ENCODE measurements around the gene PTPRN2. TPM values are rescaled to one million over a fixed set of nuclear protein-coding genes. Genes with fewer than 3 reads are reported as not detected.

The PTPRN2 gene
- total and polyA plus RNA-seq, 2 of the 8 experiments (the other 6 are each of a cell fraction or from before 2014, with no cell fraction given) = 2.6 to 4.5 TPM

- no peak overlapping the region for H3K56ac ChIP-seq (replicated peaks; ENCODE audit: insufficient read length, low read depth, low read length)
- no peak overlapping the region for H4K8ac ChIP-seq (ENCODE audit: extremely low read depth, insufficient read depth, low read length)
- no peak overlapping the region for H2BK20ac ChIP-seq (ENCODE audit: low read length)
- no peak overlapping the region for H3K23ac ChIP-seq (ENCODE audit: insufficient read length)
- no peak overlapping the region for H4K91ac ChIP-seq (replicated peaks; ENCODE audit: insufficient read length, low read length)
- WGBS, 2 experiments (ENCODE audit: extremely low coverage in 1 of 2, insufficient coverage in 1 of 2, insufficient read length in 1 of 2, insufficient replicate concordance in 2 of 2, low coverage in 1 of 2, low lambda C conversion rate in 2 of 2, missing lambda C conversion rate in 1 of 2) = 88% methylated on average over 10 of the region's 10 CpGs; no CpG with 5 or more reads in 1 of the 2 experiments
- DNase-seq (ENCODE audit: low read depth in 1 of 2, low spot score in 2 of 2) (no peak), FAIRE-seq (no peak)
- no peaks in the 10 kb centered on the region for H3K79me1 ChIP-seq (ENCODE audit: low read depth, low read length)
- H3K79me2 ChIP-seq (ENCODE audit: control insufficient read depth in 1 of 2, insufficient read depth in 2 of 2, low read length in 2 of 2) = no peaks in the 10 kb centered on the region
- no peak overlapping the region for H3K14ac ChIP-seq (ENCODE audit: insufficient read length)
- no peak overlapping the region for H3K9ac ChIP-seq (replicated peaks in 1 of 4; ENCODE audit: extremely low read depth in 1 of 4, low read depth in 3 of 4, low read length in 3 of 4)
- H2BK120ac ChIP-seq (replicated peaks; ENCODE audit: low read depth, low read length) = no peak overlapping the region
- H2AK5ac ChIP-seq (ENCODE audit: low read depth, low read length) = no peak overlapping the region
- peaks cover 0 to 2% (median 0%) of the 10 kb centered on the region in 4 experiments; a peak in 2 of 7 replicates for H3K27me3 ChIP-seq (replicated peaks in 1 of 4; ENCODE audit: control insufficient read depth in 3 of 4, extremely low read depth in 1 of 4, insufficient read depth in 3 of 4, low read length in 3 of 4)
- no peak overlapping the region for H2BK15ac ChIP-seq (ENCODE audit: low read length)
- H3K4me3 ChIP-seq (ENCODE audit: extremely low read depth in 1 of 4, insufficient read depth in 2 of 4, low read depth in 3 of 4, low read length in 4 of 4) = no peak overlapping the region
- H3K9me3 ChIP-seq (ENCODE audit: insufficient read depth in 2 of 2, low read depth in 1 of 2, low read length in 1 of 2) = peaks cover 4 to 13% of the 10 kb centered on the region in 2 experiments; a peak in 2 of 4 replicates
- H2BK5ac ChIP-seq (ENCODE audit: low read depth, low read length) = no peak overlapping the region
- H2BK12ac ChIP-seq (ENCODE audit: low read depth, low read length) = no peak overlapping the region
- no peak overlapping the region for H2AFZ ChIP-seq (ENCODE audit: low read length)
- H3K23me2 ChIP-seq (ENCODE audit: low read depth, low read length) = no peaks in the 10 kb centered on the region; the same call in 1 of the 2 replicates
- no peak overlapping the region for H3K18ac ChIP-seq (ENCODE audit: extremely low read depth, low read length)
- no peak overlapping the region for H3K27ac ChIP-seq (ENCODE audit: low read depth, low read length)
- ChIA-PET CTCF (ENCODE audit: partially characterized antibody) (no interaction called here), POLR2A (ENCODE audit: partially characterized antibody) (no interaction called here)
- H4K20me1 ChIP-seq (replicated peaks in 1 of 2; ENCODE audit: control insufficient read depth in 1 of 2, insufficient read depth in 2 of 2, low read length in 2 of 2) = peaks cover 0 to 2% of the 10 kb centered on the region in 2 experiments
- H3K4me1 ChIP-seq (replicated peaks in 1 of 4; ENCODE audit: control insufficient read depth in 3 of 4, insufficient read depth in 4 of 4, low read length in 3 of 4) = peaks cover 0 to 9% (median 4%) of the 10 kb centered on the region in 4 experiments; a peak in 3 of 7 replicates
- no peaks in the 10 kb centered on the region for H3K36me3 ChIP-seq (ENCODE audit: control insufficient read depth in 2 of 4, insufficient read depth in 4 of 4, low read length in 3 of 4)
- H3K4me2 ChIP-seq (ENCODE audit: insufficient read depth in 1 of 2, low read depth in 2 of 2, low read length in 2 of 2) = no peak overlapping the region
- H3K4ac ChIP-seq (replicated peaks; ENCODE audit: insufficient read length, low read depth, low read length) = no peak overlapping the region
- H4K5ac ChIP-seq (ENCODE audit: insufficient read length, low read depth, low read length) = no peak overlapping the region
- TF ChIP-seq SIRT6 (IDR thresholded peaks at IDR 0.05; ENCODE audit: low read length) (no peak), CBX5 (IDR thresholded peaks at IDR 0.05; ENCODE audit: low read depth, low read length) (no peak), CTCF (IDR thresholded peaks at IDR 0.05; ENCODE audit: control extremely low read depth in 1 of 3, insufficient read depth in 1 of 3, low read depth in 1 of 3, low read length in 3 of 3) (no peak), YY1 (IDR thresholded peaks at IDR 0.05; ENCODE audit: low read depth, low read length) (no peak), GABPA (IDR thresholded peaks at IDR 0.05; ENCODE audit: borderline replicate concordance, insufficient read depth, low read length) (no peak), TCF12 (IDR thresholded peaks at IDR 0.05; ENCODE audit: low read depth, low read length) (no peak), KDM4A (IDR thresholded peaks at IDR 0.05; ENCODE audit: low read depth, low read length, severe bottlenecking) (no peak), MAFK (IDR thresholded peaks at IDR 0.05; ENCODE audit: low read depth, low read length) (no peak), SIX5 (IDR thresholded peaks at IDR 0.05; ENCODE audit: low read depth, low read length) (no peak), SP2 (IDR thresholded peaks at IDR 0.05; ENCODE audit: low read length) (no peak), SP4 (IDR thresholded peaks at IDR 0.05; ENCODE audit: low read length) (no peak)
Observed at GRCh38 chr7:157566631-157567006, 1021.0 kb downstream of the PTPRN2 start.

All from H1 (cell line).